Liver (tissue), 9 donors: ENCODE data around the gene GRAP2. TPM values are rescaled to one million over a fixed set of nuclear protein-coding genes. Genes with fewer than 3 reads are reported as not detected.

Source experiments
- DNase-seq: peaks from one replicate; pipeline ENCODE4 v3.0.0-alpha.2; 2017; ENCODE audit warnings: low spot score
- H3K27ac ChIP-seq, 2 donors: one replicate each; pipeline ENCODE4 v1.7.0; 2013; ENCODE audit warnings: inconsistent platforms in 2 of 2, low read length in 2 of 2, control low read depth in 1 of 2, low read depth in 1 of 2, mild to moderate bottlenecking in 1 of 2
- H3K27me3 ChIP-seq, 4 donors: one replicate each; pipeline versions ENCODE4 v1.6.1 to v1.7.0; 2013; ENCODE audit warnings: low read length in 3 of 4, inconsistent platforms in 1 of 4, mild to moderate bottlenecking in 1 of 4, moderate library complexity in 1 of 4; ENCODE audit not compliant: control insufficient read depth in 4 of 4, insufficient read depth in 4 of 4
- H3K36me3 ChIP-seq, 4 donors: one replicate each; pipeline versions ENCODE4 v1.6.1 to v1.7.0; 2013; ENCODE audit warnings: low read length in 3 of 4, mild to moderate bottlenecking in 3 of 4, low read depth in 1 of 4, moderate library complexity in 1 of 4; ENCODE audit not compliant: control insufficient read depth in 4 of 4, insufficient read depth in 3 of 4
- H3K4me1 ChIP-seq, 4 donors: one replicate each; pipeline versions ENCODE4 v1.6.1 to v1.7.0; 2013; ENCODE audit warnings: low read length in 3 of 4, mild to moderate bottlenecking in 3 of 4, moderate library complexity in 1 of 4; ENCODE audit not compliant: control insufficient read depth in 4 of 4, insufficient read depth in 4 of 4
- H3K4me3 ChIP-seq, 3 donors: one replicate each; pipeline versions ENCODE4 v1.6.1 to v1.7.0; 2013; ENCODE audit warnings: low read length in 3 of 3, control low read depth in 1 of 3, low read depth in 1 of 3, mild to moderate bottlenecking in 1 of 3
- H3K9ac ChIP-seq, 2 donors: one replicate each; pipeline ENCODE4 v1.7.0; 2013; ENCODE audit warnings: low read length in 2 of 2, mild to moderate bottlenecking in 2 of 2, moderate library complexity in 2 of 2, control low read depth in 1 of 2, low read depth in 1 of 2
- H3K9me3 ChIP-seq, 4 donors: one replicate each; pipeline versions ENCODE4 v1.6.1 to v1.7.0; 2013; ENCODE audit warnings: low read length in 3 of 4; ENCODE audit not compliant: control insufficient read depth in 4 of 4
- CTCF ChIP-seq: fragments of 150-350 bp; IDR thresholded peaks from 2 replicates; pipeline ENCODE4 v1.5.1; 2017; ENCODE audit warnings: improper control_type of control experiment, low read depth, low read length; ENCODE audit not compliant: missing input control
- EGR1 ChIP-seq, 2 donors: IDR thresholded peaks; 2 replicates each; pipeline ENCODE4 v1.6.1; 2016 to 2018; ENCODE audit warnings: antibody characterized with exemption in 2 of 2, low read depth in 2 of 2
- GABPA ChIP-seq, 2 donors: IDR thresholded peaks in 1 of 2; conservative IDR thresholded peaks in 1 of 2; 2 replicates each; pipeline ENCODE4 v1.6.1; 2016; ENCODE audit warnings: antibody characterized with exemption in 2 of 2, mild to moderate bottlenecking in 1 of 2, moderate library complexity in 1 of 2
- HNF4G ChIP-seq: IDR thresholded peaks from 2 replicates; pipeline ENCODE4 v1.6.1; 2016; ENCODE audit warnings: antibody characterized with exemption
- JUND ChIP-seq, 2 donors: IDR thresholded peaks; 2 replicates each; pipeline ENCODE4 v1.6.1; 2016; ENCODE audit warnings: antibody characterized with exemption in 2 of 2
- NR2F2 ChIP-seq: IDR thresholded peaks from 2 replicates; pipeline ENCODE4 v1.6.1; 2016; ENCODE audit warnings: antibody characterized with exemption
- RAD21 ChIP-seq, 2 donors: IDR thresholded peaks; 2 replicates each; pipeline ENCODE4 v1.6.1; 2016; ENCODE audit warnings: antibody characterized with exemption in 2 of 2, mild to moderate bottlenecking in 2 of 2
- SP1 ChIP-seq: IDR thresholded peaks from 2 replicates; pipeline ENCODE4 v1.6.1; 2018; ENCODE audit warnings: antibody characterized with exemption, mild to moderate bottlenecking
- TAF1 ChIP-seq: conservative IDR thresholded peaks from 2 replicates; pipeline ENCODE4 v1.6.1; 2016; ENCODE audit warnings: antibody characterized with exemption, mild to moderate bottlenecking
- YY1 ChIP-seq: IDR thresholded peaks from 2 replicates; pipeline ENCODE4 v1.6.1; 2016; ENCODE audit warnings: antibody characterized with exemption, mild to moderate bottlenecking
- ZBTB33 ChIP-seq: IDR thresholded peaks from 2 replicates; pipeline ENCODE4 v1.6.1; 2016; ENCODE audit warnings: antibody characterized with exemption
- WGBS: extraction: QIAGEN DNeasy Blood & Tissue Kit; methylation state at CpG from one replicate; pipeline ENCODE4 v1.1.7; 2013; 5-methylcytosine and 5-hydroxymethylcytosine counted together
- polyA plus RNA-seq, 2 donors: library from polyadenylated mRNA; stranded (reverse) in 1 of 2; unstranded in 1 of 2; fragments of 200-250 nt in 1 of 2; fragments of >200 nt in 1 of 2; fragmentation: Nextera tagmentation in 1 of 2; extraction: Ambion mirVana in 1 of 2; gene quantifications; one replicate each; pipeline versions ENCODE4 v1.2.1 to v1.2.3, GENCODE V29; 2013 to 2015
- total RNA-seq, 2 donors: library from RNA; depleted of rRNA; stranded (reverse); fragments of >200 nt; gene quantifications; one replicate each; pipeline ENCODE4 v1.2.3, GENCODE V29; 2014
- TF ChIP-seq, protein P1 (sequence below): IDR thresholded peaks from 2 replicates; pipeline ENCODE4 v1.6.1; 2016; ENCODE audit warnings: antibody characterized with exemption
- TF ChIP-seq, protein P2 (sequence below): IDR thresholded peaks from 2 replicates; pipeline ENCODE4 v1.6.1; 2016; ENCODE audit warnings: antibody characterized with exemption, mild to moderate bottlenecking
- TF ChIP-seq, protein P3 (sequence below): IDR thresholded peaks from 2 replicates; pipeline ENCODE4 v1.6.1; 2016; ENCODE audit warnings: antibody characterized with exemption
- donor health status: healthy.
- donor health status: healthy.
- donor health status: healthy.
- donor health status: healthy.
- donor health status: healthy.

The GRAP2 gene
- total and polyA plus RNA-seq, 4 donors, result 0.22 to 38.2 (median 0.78) TPM

DNA sequence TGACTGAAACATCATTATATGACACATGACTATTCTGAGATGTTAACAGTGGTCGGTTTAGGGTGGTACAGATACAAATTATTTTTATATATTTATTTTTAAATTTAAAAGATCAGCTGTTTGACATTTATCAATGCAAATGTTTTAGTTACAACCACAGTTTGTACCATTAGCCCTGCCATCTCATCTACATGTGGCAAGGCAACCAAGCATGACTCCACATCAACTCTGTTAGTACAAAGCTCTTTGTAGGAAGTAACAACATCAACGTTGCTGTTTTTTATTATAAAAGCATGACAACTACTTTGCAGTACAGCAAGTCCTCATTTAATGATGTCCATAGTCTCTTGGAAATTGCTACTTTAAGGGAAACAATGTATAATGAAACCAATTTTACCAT lies 48.1 kb upstream of the GRAP2 start:
- 58% methylated on average over 2 of the region's 2 CpGs for WGBS
- Histone ChIP-seq H3K36me3 (no peaks in the 10 kb centered on the region), H3K4me3 (no peak overlapping the region)

DNA sequence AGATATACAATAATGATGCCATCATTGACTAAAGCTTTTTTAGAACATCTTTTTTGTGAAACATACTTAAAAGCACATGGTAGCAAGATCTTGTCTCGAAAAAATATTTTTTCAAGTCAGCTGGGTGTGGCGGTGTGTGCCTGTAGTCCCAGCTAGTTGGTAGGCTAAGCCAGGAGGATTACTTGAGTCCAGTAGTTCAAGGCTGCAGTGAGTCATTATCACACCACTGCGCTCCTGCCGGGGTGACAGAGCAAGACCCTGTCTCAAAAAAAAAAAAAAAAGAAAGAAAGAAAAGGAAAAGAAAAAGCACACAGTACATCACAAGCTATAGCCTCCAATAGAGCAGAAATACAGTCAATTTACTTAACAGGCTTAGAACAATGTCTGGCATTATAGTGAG lies 44.3 kb upstream of the GRAP2 start:
- H3K9me3 ChIP-seq, result no peaks in the 10 kb centered on the region
- H3K9ac ChIP-seq, result no peak overlapping the region
- TF ChIP-seq CTCF, result no peak
- TF ChIP-seq, protein P1, sequence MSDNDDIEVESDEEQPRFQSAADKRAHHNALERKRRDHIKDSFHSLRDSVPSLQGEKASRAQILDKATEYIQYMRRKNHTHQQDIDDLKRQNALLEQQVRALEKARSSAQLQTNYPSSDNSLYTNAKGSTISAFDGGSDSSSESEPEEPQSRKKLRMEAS, result no peak
- no peak for TF ChIP-seq RAD21 (IDR thresholded peaks at IDR 0.05)
- TF ChIP-seq, protein P2, sequence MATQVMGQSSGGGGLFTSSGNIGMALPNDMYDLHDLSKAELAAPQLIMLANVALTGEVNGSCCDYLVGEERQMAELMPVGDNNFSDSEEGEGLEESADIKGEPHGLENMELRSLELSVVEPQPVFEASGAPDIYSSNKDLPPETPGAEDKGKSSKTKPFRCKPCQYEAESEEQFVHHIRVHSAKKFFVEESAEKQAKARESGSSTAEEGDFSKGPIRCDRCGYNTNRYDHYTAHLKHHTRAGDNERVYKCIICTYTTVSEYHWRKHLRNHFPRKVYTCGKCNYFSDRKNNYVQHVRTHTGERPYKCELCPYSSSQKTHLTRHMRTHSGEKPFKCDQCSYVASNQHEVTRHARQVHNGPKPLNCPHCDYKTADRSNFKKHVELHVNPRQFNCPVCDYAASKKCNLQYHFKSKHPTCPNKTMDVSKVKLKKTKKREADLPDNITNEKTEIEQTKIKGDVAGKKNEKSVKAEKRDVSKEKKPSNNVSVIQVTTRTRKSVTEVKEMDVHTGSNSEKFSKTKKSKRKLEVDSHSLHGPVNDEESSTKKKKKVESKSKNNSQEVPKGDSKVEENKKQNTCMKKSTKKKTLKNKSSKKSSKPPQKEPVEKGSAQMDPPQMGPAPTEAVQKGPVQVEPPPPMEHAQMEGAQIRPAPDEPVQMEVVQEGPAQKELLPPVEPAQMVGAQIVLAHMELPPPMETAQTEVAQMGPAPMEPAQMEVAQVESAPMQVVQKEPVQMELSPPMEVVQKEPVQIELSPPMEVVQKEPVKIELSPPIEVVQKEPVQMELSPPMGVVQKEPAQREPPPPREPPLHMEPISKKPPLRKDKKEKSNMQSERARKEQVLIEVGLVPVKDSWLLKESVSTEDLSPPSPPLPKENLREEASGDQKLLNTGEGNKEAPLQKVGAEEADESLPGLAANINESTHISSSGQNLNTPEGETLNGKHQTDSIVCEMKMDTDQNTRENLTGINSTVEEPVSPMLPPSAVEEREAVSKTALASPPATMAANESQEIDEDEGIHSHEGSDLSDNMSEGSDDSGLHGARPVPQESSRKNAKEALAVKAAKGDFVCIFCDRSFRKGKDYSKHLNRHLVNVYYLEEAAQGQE, result no peak
- TF ChIP-seq GABPA (IDR thresholded peaks at IDR 0.05 in 1 of 2, conservative IDR thresholded peaks at IDR 0.05 in 1 of 2), result no peak
- TF ChIP-seq, protein P3, sequence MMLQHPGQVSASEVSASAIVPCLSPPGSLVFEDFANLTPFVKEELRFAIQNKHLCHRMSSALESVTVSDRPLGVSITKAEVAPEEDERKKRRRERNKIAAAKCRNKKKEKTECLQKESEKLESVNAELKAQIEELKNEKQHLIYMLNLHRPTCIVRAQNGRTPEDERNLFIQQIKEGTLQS, result no peak
- no peak for TF ChIP-seq SP1
- 77% methylated on average over 4 of the region's 4 CpGs for WGBS
- no peak overlapping the region for H3K27ac ChIP-seq
- no peak overlapping the region for H3K4me3 ChIP-seq
- H3K4me1 ChIP-seq, result no peaks in the 10 kb centered on the region
- no peak for DNase-seq
- H3K27me3 ChIP-seq, result peaks cover 0 to 4% (median 0%) of the 10 kb centered on the region in 4 donors
- no peaks in the 10 kb centered on the region for H3K36me3 ChIP-seq

More for the DNA sequence above, 48.1 kb upstream of the GRAP2 start:
- Histone ChIP-seq H3K4me1 (no peaks in the 10 kb centered on the region), H3K27ac (no peak overlapping the region), H3K9me3 (no peaks in the 10 kb centered on the region), H3K27me3 (peaks cover 0 to 4% (median 0%) of the 10 kb centered on the region in 4 donors), H3K9ac (no peak overlapping the region)
- TF ChIP-seq EGR1 (IDR thresholded peaks at IDR 0.05; ENCODE audit: low read depth in 2 of 2), result no peak
- no peak for DNase-seq

DNA sequence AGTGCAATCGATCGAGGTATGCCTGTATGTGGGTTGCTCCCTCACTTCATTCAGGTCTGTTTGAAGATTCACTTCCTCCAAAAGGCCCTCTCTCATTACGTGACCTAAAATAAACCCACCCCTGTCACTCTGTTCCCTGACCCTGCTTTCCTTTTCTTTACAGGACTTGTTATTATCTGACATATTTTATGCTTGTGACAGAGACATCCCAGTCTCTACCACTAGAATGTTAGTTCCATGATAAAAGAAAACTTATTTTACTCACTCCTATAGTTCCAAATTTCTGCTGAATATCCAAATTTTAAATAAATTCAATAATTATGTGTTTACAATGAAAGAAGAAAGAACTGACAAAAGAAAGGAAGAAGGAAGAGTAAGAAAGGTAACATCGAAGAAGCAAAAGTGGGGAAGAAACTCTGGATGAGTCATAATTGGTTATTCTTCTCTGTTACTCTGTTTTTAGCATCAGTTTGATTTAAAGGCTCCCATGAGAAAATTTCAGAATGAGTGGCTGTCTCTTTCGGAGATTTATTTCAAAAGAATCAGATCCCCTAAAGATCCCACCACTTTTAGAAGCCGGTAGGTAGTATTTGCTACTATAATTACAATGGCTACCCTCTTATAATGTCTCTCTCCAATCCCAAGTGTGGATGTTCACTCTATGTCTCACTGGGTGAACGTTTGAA lies 40.8 kb upstream of the GRAP2 start:
- no peaks in the 10 kb centered on the region for H3K4me1 ChIP-seq
- no peak overlapping the region for H3K4me3 ChIP-seq
- H3K9ac ChIP-seq, result no peak overlapping the region
- WGBS, result 62% methylated on average over 7 of the region's 7 CpGs
- no peaks in the 10 kb centered on the region for H3K36me3 ChIP-seq
- peaks cover 0 to 2% (median 0%) of the 10 kb centered on the region in 4 donors for H3K27me3 ChIP-seq
- H3K27ac ChIP-seq, result no peak overlapping the region
- DNase-seq, result no peak
- H3K9me3 ChIP-seq, result no peaks in the 10 kb centered on the region
- TF ChIP-seq RAD21 (IDR thresholded peaks at IDR 0.05), result no peak
- TF ChIP-seq, protein P3, result no peak
- no peak for TF ChIP-seq GABPA (IDR thresholded peaks at IDR 0.05 in 1 of 2, conservative IDR thresholded peaks at IDR 0.05 in 1 of 2)
- no peak for TF ChIP-seq HNF4G
- TF ChIP-seq EGR1 (IDR thresholded peaks at IDR 0.05; ENCODE audit: low read depth in 2 of 2), result no peak
- TF ChIP-seq, protein P2, result no peak
- TF ChIP-seq TAF1, result no peak
- TF ChIP-seq NR2F2, result no peak
- no peak for TF ChIP-seq ZBTB33
- TF ChIP-seq YY1, result no peak
- no peak for TF ChIP-seq JUND (IDR thresholded peaks at IDR 0.05)
- TF ChIP-seq SP1, result no peak
